Adrenal gland (tissue), 5 donors: Measurements from ENCODE around the gene CUX1.

Experiments used
- POLR2A ChIP-seq, 2 donors: fragments of 450-650 bp; IDR thresholded peaks; one replicate each; pipeline ENCODE4 v1.6.1; 2017; ENCODE audit warnings: antibody characterized with exemption in 2 of 2, mild to moderate bottlenecking in 2 of 2, moderate library complexity in 1 of 2
- TF ChIP-seq, protein P1 (sequence below), 6 experiments: fragments of 450-650 bp in 4 of 6; fragments of 200-600 bp in 2 of 6; sonication (generic) in 1 of 6; IDR thresholded peaks; 1 replicate in 5 of 6; 2 replicates in 1 of 6; pipeline versions ENCODE4 v1.5.1 to v1.8.0; 2016 to 2021; ENCODE audit warnings: antibody characterized with exemption in 6 of 6, mild to moderate bottlenecking in 2 of 6, moderate library complexity in 1 of 6
- donor health status: DM: no; HTN: no; CAD: no.

DNA sequence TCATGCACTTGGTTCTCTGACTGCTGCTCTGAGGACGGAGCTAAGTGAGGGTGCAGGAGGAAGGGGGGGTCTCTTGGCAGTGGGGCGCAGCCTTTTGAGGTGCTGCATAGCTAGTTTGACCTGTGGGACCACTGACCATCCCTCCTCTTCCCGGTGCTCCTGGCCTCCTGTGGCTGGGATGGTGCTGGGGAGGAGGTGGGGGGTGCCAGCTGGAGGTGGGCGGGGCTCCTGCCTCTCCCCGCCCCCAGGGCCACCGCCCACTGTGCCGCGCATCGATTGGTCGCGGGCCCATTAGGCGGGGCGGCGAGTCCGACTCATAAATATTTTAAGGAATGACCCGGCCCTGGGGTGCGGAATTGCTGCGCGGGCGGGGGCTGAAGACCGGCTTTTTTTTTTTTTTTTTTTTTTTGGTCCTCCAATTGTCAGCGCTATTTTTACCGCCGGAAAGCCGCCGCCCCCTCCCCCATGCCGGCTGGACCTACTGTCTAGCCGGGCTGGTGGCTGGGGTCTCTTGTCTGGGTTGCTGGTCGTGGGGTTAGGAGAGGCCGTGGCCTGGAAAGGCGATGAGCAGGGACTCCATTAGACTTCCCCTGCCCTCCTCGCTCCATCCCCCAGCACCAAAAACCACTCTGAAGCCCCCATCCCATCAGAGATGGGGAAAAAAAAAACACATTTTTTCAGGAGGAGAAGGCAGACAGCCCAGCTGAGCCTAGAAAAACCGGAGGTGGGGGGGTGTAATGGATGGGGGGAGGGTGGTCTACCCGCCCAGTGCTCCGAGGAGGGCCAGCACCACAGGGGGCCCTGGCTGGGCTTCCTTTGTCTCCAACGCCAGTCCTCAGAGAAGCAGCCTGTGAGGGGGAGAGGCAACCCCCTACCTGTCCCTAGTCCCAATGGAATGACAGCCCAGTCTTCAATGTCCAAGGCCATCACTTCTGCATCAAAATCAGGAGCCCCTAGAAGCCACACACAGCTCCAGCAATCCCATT lies 475.7 kb downstream of the CUX1 start:
- TF ChIP-seq, protein P1, sequence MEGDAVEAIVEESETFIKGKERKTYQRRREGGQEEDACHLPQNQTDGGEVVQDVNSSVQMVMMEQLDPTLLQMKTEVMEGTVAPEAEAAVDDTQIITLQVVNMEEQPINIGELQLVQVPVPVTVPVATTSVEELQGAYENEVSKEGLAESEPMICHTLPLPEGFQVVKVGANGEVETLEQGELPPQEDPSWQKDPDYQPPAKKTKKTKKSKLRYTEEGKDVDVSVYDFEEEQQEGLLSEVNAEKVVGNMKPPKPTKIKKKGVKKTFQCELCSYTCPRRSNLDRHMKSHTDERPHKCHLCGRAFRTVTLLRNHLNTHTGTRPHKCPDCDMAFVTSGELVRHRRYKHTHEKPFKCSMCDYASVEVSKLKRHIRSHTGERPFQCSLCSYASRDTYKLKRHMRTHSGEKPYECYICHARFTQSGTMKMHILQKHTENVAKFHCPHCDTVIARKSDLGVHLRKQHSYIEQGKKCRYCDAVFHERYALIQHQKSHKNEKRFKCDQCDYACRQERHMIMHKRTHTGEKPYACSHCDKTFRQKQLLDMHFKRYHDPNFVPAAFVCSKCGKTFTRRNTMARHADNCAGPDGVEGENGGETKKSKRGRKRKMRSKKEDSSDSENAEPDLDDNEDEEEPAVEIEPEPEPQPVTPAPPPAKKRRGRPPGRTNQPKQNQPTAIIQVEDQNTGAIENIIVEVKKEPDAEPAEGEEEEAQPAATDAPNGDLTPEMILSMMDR (IDR thresholded peaks at IDR 0.05) = no peak
- no peak for TF ChIP-seq POLR2A (IDR thresholded peaks at IDR 0.05)
